K562 (cell line): ENCODE data around the gene URGCP. TPM values are rescaled to one million over a fixed set of nuclear protein-coding genes. Genes with fewer than 3 reads are reported as not detected.
A peak's percentile ranks its signal among the peaks of the same experiment; 100 is the strongest.

ENCODE experiments used
- ATAC-seq: fragments of 200-7000 bp; cut with Tn5 transposase; 3 replicates; pipeline ENCODE4 v1.9.1; 2020; ENCODE audit warnings: moderate library complexity
- BruUV-seq: library from RNA; stranded (reverse); fragments of 400-500 nt; replicated peaks from 2 replicates; lab custom pipeline; 2021; lab: Mats Ljungman, UMichigan
- CTCF ChIA-PET: fragments of 300-600 bp; formaldehyde crosslinking; extraction: SDS; loops from one replicate; lab custom pipeline; 2021; ENCODE audit warnings: low intra/inter-chr PET ratio; lab: Yijun Ruan, JAX
- POLR2A ChIA-PET: fragments of 300-600, 350-650 bp; sonication (Branson Sonifier 250); formaldehyde crosslinking; extraction: SDS; loops from one replicate; lab custom pipeline; 2021; ENCODE audit warnings: antibody characterized with exemption, inconsistent platforms; lab: Yijun Ruan, JAX
- DNase-seq, 4 experiments: peaks; one replicate each; pipeline versions ENCODE4 v3.0.0 to v3.0.0-alpha.2; 2011 to 2018; ENCODE audit warnings: low spot score in 3 of 4, mixed read lengths in 3 of 4; ENCODE audit errors: extremely low read depth in 1 of 4
- FAIRE-seq: peaks from 2 replicates; lab custom pipeline; 2011; peaks lifted over from hg19 to GRCh38; lab: Jason Lieb, UNC
- H2AFZ ChIP-seq: 2 replicates; pipeline ENCODE4 v1.6.0; 2011; ENCODE audit warnings: low read depth, low read length, control low read depth, inconsistent platforms
- H3K27ac ChIP-seq: fragments of 200-600 bp; 3 replicates; pipeline ENCODE4 v1.8.0; 2011; ENCODE audit warnings: low read depth, mild to moderate bottlenecking, control low read depth, inconsistent platforms, low read length, moderate library complexity, mixed read lengths; ENCODE audit errors: extremely low read depth
- H3K27me3 ChIP-seq, 2 experiments: fragments of 300-600 bp in 1 of 2; 2 replicates in 1 of 2; 3 replicates in 1 of 2; pipeline versions ENCODE4 v1.6.0 to v1.8.0; 2011; ENCODE audit warnings: inconsistent platforms in 2 of 2, low read length in 2 of 2, mild to moderate bottlenecking in 1 of 2, mixed read lengths in 1 of 2, moderate library complexity in 1 of 2; ENCODE audit not compliant: control insufficient read depth in 2 of 2, insufficient read depth in 2 of 2
- H3K36me3 ChIP-seq: fragments of 300-600 bp; 3 replicates; pipeline ENCODE4 v1.8.0; 2011; ENCODE audit warnings: mild to moderate bottlenecking, low read length, inconsistent platforms; ENCODE audit not compliant: control insufficient read depth, insufficient read depth
- H3K4me1 ChIP-seq, 2 experiments: fragments of 200-600 bp in 1 of 2; replicated peaks in 1 of 2; 2 replicates in 1 of 2; 3 replicates in 1 of 2; pipeline versions ENCODE4 v1.5.1 to v1.8.0; 2011; ENCODE audit warnings: inconsistent platforms in 2 of 2, low read length in 2 of 2, mild to moderate bottlenecking in 1 of 2, mixed read lengths in 1 of 2, moderate library complexity in 1 of 2; ENCODE audit not compliant: control insufficient read depth in 2 of 2, insufficient read depth in 2 of 2
- H3K4me2 ChIP-seq: 2 replicates; pipeline ENCODE4 v1.6.1; 2011; ENCODE audit warnings: low read length, control low read depth, inconsistent platforms, mixed read lengths; ENCODE audit not compliant: insufficient read depth
- H3K4me3 ChIP-seq: fragments of 200-600 bp; sonication (generic), shearing (Covaris generic); 2 replicates; pipeline ENCODE4 v1.5.1; 2016; ENCODE audit warnings: control low read depth, inconsistent platforms
- H3K79me2 ChIP-seq: fragments of 200-600 bp; 3 replicates; pipeline ENCODE4 v1.8.0; 2011; ENCODE audit warnings: low read length, inconsistent platforms; ENCODE audit not compliant: control insufficient read depth, insufficient read depth
- H3K9ac ChIP-seq, 2 experiments: 2 replicates each; pipeline versions ENCODE4 v1.6.0 to v1.6.1; 2011; ENCODE audit warnings: low read depth in 2 of 2, low read length in 2 of 2, control low read depth in 1 of 2, inconsistent platforms in 1 of 2, mild to moderate bottlenecking in 1 of 2, mixed read lengths in 1 of 2; ENCODE audit not compliant: insufficient read depth in 1 of 2
- H3K9me1 ChIP-seq: one replicate; pipeline ENCODE4 v1.6.0; 2011; ENCODE audit warnings: inconsistent platforms, mild to moderate bottlenecking, low read length, moderate library complexity; ENCODE audit not compliant: control insufficient read depth, insufficient read depth
- H3K9me3 ChIP-seq: replicated peaks from 2 replicates; pipeline ENCODE4 v1.5.1; 2011; ENCODE audit warnings: low read depth, low read length, inconsistent platforms; ENCODE audit not compliant: control insufficient read depth, insufficient read depth
- H4K20me1 ChIP-seq: replicated peaks from 2 replicates; pipeline ENCODE4 v1.6.1; 2011; ENCODE audit warnings: low read length, inconsistent platforms, mixed read lengths; ENCODE audit not compliant: control insufficient read depth, insufficient read depth
- PHF8 ChIP-seq: fragments of 200-600 bp; sonication (generic); IDR thresholded peaks from 2 replicates; pipeline ENCODE4 v1.6.1; 2012; ENCODE audit warnings: mixed run types, mild to moderate bottlenecking, inconsistent platforms, low read length, moderate library complexity, borderline replicate concordance
- RBBP5 ChIP-seq: fragments of 200-600 bp; sonication (generic); IDR thresholded peaks from 2 replicates; pipeline ENCODE4 v1.6.1; 2012; ENCODE audit warnings: borderline replicate concordance, mild to moderate bottlenecking, low read length, control low read depth, inconsistent platforms; ENCODE audit not compliant: insufficient read depth, poor library complexity, severe bottlenecking
- RBFOX2 ChIP-seq: fragments of 200-400 bp; formaldehyde crosslinking; IDR thresholded peaks from 2 replicates; pipeline ENCODE4 v1.6.1; 2017; ENCODE audit warnings: low read depth, mild to moderate bottlenecking, low read length, moderate library complexity
- RERE ChIP-seq: sonication (generic); formaldehyde crosslinking; IDR thresholded peaks from 2 replicates; pipeline ENCODE4 v1.8.0; 2023; ENCODE audit warnings: missing genetic modification reagents, mild to moderate bottlenecking, borderline replicate concordance
- UBTF ChIP-seq, 2 experiments: IDR thresholded peaks; 2 replicates each; pipeline ENCODE4 v1.6.1; 2012; ENCODE audit warnings: improper control_type of control experiment in 2 of 2, low read depth in 2 of 2, low read length in 2 of 2, borderline replicate concordance in 1 of 2
- YY1 ChIP-seq, 3 experiments: IDR thresholded peaks; 2 replicates each; pipeline ENCODE4 v1.6.1; 2011; ENCODE audit warnings: low read length in 2 of 3, mild to moderate bottlenecking in 2 of 3, moderate library complexity in 2 of 3, borderline replicate concordance in 1 of 3, control low read depth in 1 of 3, low read depth in 1 of 3; ENCODE audit not compliant: insufficient read depth in 3 of 3, insufficient replicate concordance in 2 of 3, control insufficient read depth in 1 of 3, insufficient read length in 1 of 3; ENCODE audit errors: extremely low read depth in 1 of 3
- ZFX ChIP-seq: sonication (generic); formaldehyde crosslinking; IDR thresholded peaks from 2 replicates; pipeline ENCODE4 v1.8.0; 2022; ENCODE audit warnings: mild to moderate bottlenecking, missing genetic modification reagents, moderate library complexity
- ZNF764 ChIP-seq: fragments of 250-450 bp; sonication (Bioruptor Pico); IDR thresholded peaks from 2 replicates; pipeline ENCODE4 v1.4.0; 2020; ENCODE audit warnings: low read depth, mild to moderate bottlenecking, moderate library complexity
- WGBS: fragments of 100-300 bp; shearing (Covaris generic); methylation state at CpG from one replicate; pipeline ENCODE4 v1.1.6; 2016; ENCODE audit warnings: low coverage, mixed read lengths; ENCODE audit not compliant: insufficient coverage; ENCODE audit errors: missing lambda C conversion rate; 5-methylcytosine and 5-hydroxymethylcytosine counted together
- in situ Hi-C: fragments of 300-500 bp; cut with MboI; formaldehyde crosslinking; loops from 4 replicates; pipeline ENCODE4 v1.15.0; 2018; ENCODE audit warnings: inconsistent platforms, mixed read lengths
- intact Hi-C: fragments of 100-400 bp; cut with micrococcal nuclease; formaldehyde crosslinking; loops from 2 replicates; pipeline ENCODE4 v1.14.2; 2022
- polyA plus RNA-seq, 8 experiments: library from polyadenylated mRNA; depleted of rRNA in 4 of 8; stranded (reverse) in 5 of 8; unstranded in 3 of 8; fragments of >200 nt; fragmentation: Nextera tagmentation in 2 of 8; fragmentation: Illumina TruSeq in 1 of 8; extraction: Ambion mirVana in 2 of 8; extraction: Trizol in 1 of 8; gene quantifications; 2 replicates each; pipeline versions ENCODE4 v1.2.1 to v1.2.3, GENCODE V29; 2011 to 2014; ENCODE audit warnings: inconsistent platforms in 1 of 8, missing spikeins in 1 of 8
- total RNA-seq, 7 experiments: library from RNA; depleted of rRNA in 6 of 7; stranded (reverse); fragments of >200 nt in 6 of 7; fragmentation: Illumina TruSeq in 2 of 7; extraction: Trizol in 2 of 7; gene quantifications; 2 replicates each; pipeline versions ENCODE4 v1.2.1 to v1.2.3, GENCODE V29; 2011 to 2021; ENCODE audit warnings: low replicate concordance in 1 of 7

URGCP gene
- total and polyA plus RNA-seq, 9 of the 15 experiments (the other 6 are each of a cell fraction or from before 2014, with no cell fraction given): 1.7 to 25.8 (median 12.5) TPM

GRCh38 chr7:43905956-43906330, 453 bp downstream of the URGCP start:
- ChIA-PET CTCF (no interaction called here), POLR2A (interaction anchor here (1.5 kb wide), 1 partner anchor 20 kb away, joined by 3 read pairs; the partner anchor contains the start of gene UBE2D4)
- H3K9ac ChIP-seq: peak overlapping the region; percentile 70 to 97
- H3K4me3 ChIP-seq: peak overlapping the region; percentile 57
- intact Hi-C loops: no loop called here
- peak overlapping the region; percentile 68 for H3K4me2 ChIP-seq
- WGBS: 0% methylated on average over 18 of the region's 43 CpGs
- ATAC-seq (peak; percentile 57), DNase-seq (peak in 2 of 4 experiments; percentile 45 to 55), FAIRE-seq (no peak)
- H3K27ac ChIP-seq: peak overlapping the region; percentile 63
- H3K9me3 ChIP-seq: no peaks in the 10 kb centered on the region
- in situ Hi-C loops: no loop called here
- peaks cover 15 to 26% of the 10 kb centered on the region in 2 experiments for H3K4me1 ChIP-seq
- H3K36me3 ChIP-seq: peaks cover 7% of the 10 kb centered on the region; the same call in 2 of the 3 replicates
- H3K79me2 ChIP-seq: peaks cover 48% of the 10 kb centered on the region
- no TSS peak for BruUV-seq
- peak in 2 of 3 experiments; percentile 9 to 68 for TF ChIP-seq YY1 (IDR thresholded peaks at IDR 0.05; ENCODE audit: borderline replicate concordance in 1 of 3, control insufficient read depth in 1 of 3, extremely low read depth in 1 of 3, insufficient read depth in 3 of 3, insufficient read length in 1 of 3, insufficient replicate concordance in 2 of 3, low read depth in 1 of 3, low read length in 2 of 3)
- TF ChIP-seq RERE (CRISPR knock-in tag): no peak
- TF ChIP-seq PHF8: 0 out of 2 replicates have a peak, but pooled peaks have one; percentile 31
- TF ChIP-seq ZNF764 (CRISPR knock-in tag): no peak
- TF ChIP-seq RBBP5: peak; percentile 73
- TF ChIP-seq ZFX (CRISPR knock-in tag): peak; percentile 60
- peak in 1 of 2 experiments; percentile 15; a peak in 1 of 4 replicates for TF ChIP-seq UBTF (IDR thresholded peaks at IDR 0.05; ENCODE audit: borderline replicate concordance in 1 of 2, low read depth in 2 of 2, low read length in 2 of 2)
- TF ChIP-seq RBFOX2: peak; percentile 55
- H3K27me3 ChIP-seq: no peaks in the 10 kb centered on the region
- H2AFZ ChIP-seq: peak overlapping the region; percentile 77
- H3K9me1 ChIP-seq: no peaks in the 10 kb centered on the region
- peaks cover 25% of the 10 kb centered on the region; the same call in 1 of the 2 replicates for H4K20me1 ChIP-seq
